ENCODE results near the gene KCNIP4. TPM values are rescaled to one million over a fixed set of nuclear protein-coding genes. Genes with fewer than 3 reads are reported as not detected.

The KCNIP4 gene
- total RNA-seq, 1 donor from 2014 or later: not detected

DNA sequence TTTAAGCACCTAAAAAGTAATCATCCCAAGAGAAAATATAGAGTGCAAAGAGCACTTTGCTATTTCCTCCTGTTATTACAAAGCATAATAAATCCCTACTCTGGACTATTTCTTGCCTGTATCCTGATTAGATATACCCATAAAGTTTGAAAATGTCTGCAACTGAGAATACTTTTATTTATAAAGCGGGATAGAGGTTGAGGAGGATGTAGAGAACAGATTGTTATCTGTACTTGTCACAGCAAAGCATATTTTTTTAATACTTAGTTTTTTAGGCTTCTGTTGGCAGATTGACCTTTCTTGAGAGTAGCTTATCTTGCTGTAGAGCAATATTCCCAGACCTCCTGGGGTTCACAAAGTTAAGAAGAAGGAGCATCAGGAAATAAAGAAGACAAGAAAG is 396.1 kb downstream of the KCNIP4 start:
- DNase-seq (ENCODE audit: missing footprints) (no peak), ATAC-seq (no peak)
- intact Hi-C loops (cut with DNase I): no loop called here

GRCh38 chr4:21544955-21545354 is 403.6 kb downstream of the KCNIP4 start:
- ATAC-seq (no peak), DNase-seq (ENCODE audit: missing footprints) (no peak)
- intact Hi-C loops (cut with DNase I): no loop called here

- intact Hi-C loops (cut with DNase I): no loop called here
- ATAC-seq: no peak
- no peak for DNase-seq (ENCODE audit: missing footprints)
These were observed 404.2 kb downstream of the KCNIP4 start for GRCh38 chr4:21544415-21544814.

DNA sequence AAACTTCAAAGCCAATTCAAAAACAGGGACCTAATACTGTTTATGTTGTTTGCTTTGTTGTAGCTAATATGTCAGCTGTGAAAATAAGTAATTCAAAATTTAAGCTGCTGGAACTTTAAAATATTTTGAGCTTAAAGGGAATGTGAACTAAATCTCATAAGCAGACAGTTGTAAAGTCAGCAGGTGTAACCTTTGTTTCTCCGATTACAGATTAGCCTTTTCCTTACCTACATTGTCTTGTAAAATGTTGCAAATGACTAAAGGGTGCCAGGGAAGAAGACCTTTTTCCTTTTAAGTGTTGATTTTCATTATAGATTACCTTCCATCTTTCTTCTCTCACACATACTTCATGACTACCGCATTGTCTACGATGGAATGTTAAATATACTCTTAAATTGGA is 405.1 kb downstream of the KCNIP4 start:
- intact Hi-C loops (cut with DNase I): no loop called here
- ATAC-seq: no peak
- no peak for DNase-seq (ENCODE audit: missing footprints)

- DNase-seq (ENCODE audit: missing footprints): no peak
- intact Hi-C loops (cut with DNase I): no loop called here
- no peak for ATAC-seq
These were observed 412.7 kb downstream of the KCNIP4 start for GRCh38 chr4:21535898-21536297.

DNA sequence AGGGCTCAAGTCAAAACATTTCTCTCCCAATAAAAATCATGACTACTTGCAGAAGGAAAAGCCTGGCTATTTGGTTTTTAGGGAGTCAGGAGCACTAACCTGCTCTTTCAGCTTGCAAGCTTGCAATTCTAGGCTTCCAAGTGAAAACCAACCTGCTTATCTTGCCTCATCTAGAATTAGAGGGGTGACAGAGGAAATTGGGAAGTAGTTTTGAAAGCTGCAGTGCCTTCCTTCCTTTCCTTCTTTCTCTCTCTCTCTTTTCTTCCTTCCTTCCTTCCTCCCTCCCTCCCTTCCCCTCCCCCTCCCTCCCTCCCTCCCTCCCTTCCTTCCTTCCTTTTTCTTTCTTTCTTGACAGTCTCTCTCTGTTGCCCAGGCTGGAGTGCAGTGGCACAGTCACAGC is 417.5 kb downstream of the KCNIP4 start:
- ATAC-seq: no peak
- intact Hi-C loops (cut with DNase I): no loop called here
- no peak for DNase-seq (ENCODE audit: missing footprints)

- ATAC-seq: no peak
- no peak for DNase-seq (ENCODE audit: missing footprints)
- intact Hi-C loops (cut with DNase I): no loop called here
These were observed 419.4 kb downstream of the KCNIP4 start for GRCh38 chr4:21529214-21529613.

GRCh38 chr4:21522296-21522695 is 426.3 kb downstream of the KCNIP4 start:
- ATAC-seq (no peak), DNase-seq (ENCODE audit: missing footprints) (no peak)
- intact Hi-C loops (cut with DNase I): no loop called here

GRCh38 chr4:21517126-21517859 is 431.3 kb downstream of the KCNIP4 start:
- DNase-seq (ENCODE audit: missing footprints) (no peak), ATAC-seq (no peak)
- intact Hi-C loops (cut with DNase I): no loop called here

GRCh38 chr4:21514022-21514694 is 434.4 kb downstream of the KCNIP4 start:
- DNase-seq (ENCODE audit: missing footprints) (no peak), ATAC-seq (no peak)
- intact Hi-C loops (cut with DNase I): no loop called here

- DNase-seq (ENCODE audit: missing footprints) (no peak), ATAC-seq (no peak)
- intact Hi-C loops (cut with DNase I): loop anchor here (2.0 kb wide), 1 partner anchor 252 kb away; no protein-coding TSS in a partner anchor
These were observed 436.2 kb downstream of the KCNIP4 start for GRCh38 chr4:21512353-21512752.

DNA sequence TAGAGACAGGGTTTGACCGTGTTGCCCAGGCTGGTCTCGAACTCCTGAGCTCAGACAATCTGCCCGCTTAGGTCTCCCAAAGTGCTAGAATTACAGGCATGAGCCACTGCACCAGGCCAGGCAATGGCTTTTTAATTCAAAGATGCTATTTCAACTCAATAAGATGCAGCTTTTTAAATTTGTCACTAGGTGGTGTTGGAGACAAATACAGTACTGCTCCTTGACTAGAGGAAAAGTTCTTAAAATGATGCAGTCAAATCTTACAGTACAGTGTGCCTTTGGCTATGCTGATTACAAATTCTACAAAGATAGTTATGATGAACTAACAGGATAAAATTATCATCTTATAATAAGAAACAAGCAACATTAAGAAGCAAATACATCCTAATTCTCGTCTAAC is 441.1 kb downstream of the KCNIP4 start:
- intact Hi-C loops (cut with DNase I): no loop called here
- no peak for ATAC-seq
- no peak for DNase-seq (ENCODE audit: missing footprints)

DNA sequence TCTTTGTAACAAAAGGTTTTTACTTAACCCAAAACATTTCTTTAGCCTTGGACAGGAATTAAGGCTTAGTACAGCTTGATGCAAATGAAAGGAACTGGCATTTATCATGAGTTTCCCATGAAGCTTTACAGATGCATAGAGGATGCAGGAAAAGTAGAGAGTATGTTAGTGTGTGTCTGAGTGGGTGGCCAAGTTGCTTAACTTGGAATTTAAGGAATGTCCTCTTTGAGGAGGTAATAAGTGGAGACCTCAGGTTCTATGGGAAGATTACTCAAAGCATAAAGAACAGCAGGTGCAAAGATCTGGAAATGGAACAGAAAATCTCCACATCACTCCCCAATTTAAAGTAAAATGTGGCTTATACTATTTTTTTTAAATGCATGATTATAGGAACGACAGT is 457.9 kb downstream of the KCNIP4 start:
- intact Hi-C loops (cut with DNase I): no loop called here
- DNase-seq (ENCODE audit: missing footprints) (no peak), ATAC-seq (no peak)

DNA sequence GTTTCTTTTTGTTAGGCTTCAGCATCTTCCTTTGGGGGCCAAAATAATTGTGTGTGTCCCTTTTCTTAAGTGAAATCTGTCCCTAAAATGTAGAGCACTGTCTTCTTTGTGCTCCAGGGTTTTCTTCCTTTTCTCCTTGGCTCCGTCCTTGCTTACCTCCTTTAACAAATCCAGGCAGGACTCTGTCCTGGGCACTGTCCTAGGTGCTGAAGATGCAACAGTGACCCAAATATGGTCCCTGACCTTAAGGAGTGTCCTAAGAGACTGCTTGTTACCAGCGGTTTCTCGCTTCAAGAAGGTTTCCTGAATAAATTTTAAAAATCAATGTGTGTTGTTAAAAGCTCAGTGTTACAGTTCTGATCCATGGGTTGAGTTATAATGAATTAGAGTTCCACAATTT is 471.8 kb downstream of the KCNIP4 start:
- no peak for ATAC-seq
- intact Hi-C loops (cut with DNase I): no loop called here

DNA sequence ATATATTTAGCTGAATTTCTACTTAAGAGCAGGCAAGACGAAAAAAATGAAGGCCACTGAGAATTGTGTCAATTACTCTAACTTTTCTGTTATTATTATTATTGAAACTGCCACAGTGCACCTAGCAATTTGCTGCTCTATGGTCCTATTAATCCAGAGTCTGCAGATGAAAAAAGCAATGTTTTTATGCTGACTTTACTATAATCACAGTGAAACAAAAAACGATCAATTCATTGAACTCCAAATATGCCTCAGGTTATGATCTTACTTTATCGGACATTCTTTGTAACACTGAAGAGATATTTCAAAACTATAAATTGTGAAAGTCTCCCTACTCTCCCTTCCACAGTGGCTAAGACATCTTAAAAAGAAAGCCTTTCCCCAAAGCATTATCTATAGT is 474.4 kb downstream of the KCNIP4 start:
- intact Hi-C loops (cut with DNase I): no loop called here
- ATAC-seq: no peak
- no peak for DNase-seq (ENCODE audit: missing footprints)

More for the DNA sequence above, 471.8 kb downstream of the KCNIP4 start:
- DNase-seq (ENCODE audit: missing footprints): no peak

- DNase-seq (ENCODE audit: missing footprints): no peak
- intact Hi-C loops (cut with DNase I): no loop called here
- ATAC-seq: no peak
These were observed 478.0 kb downstream of the KCNIP4 start for GRCh38 chr4:21470535-21470934.

GRCh38 chr4:21469438-21470300 is 478.9 kb downstream of the KCNIP4 start:
- DNase-seq (ENCODE audit: missing footprints) (no peak), ATAC-seq (no peak)
- intact Hi-C loops (cut with DNase I): no loop called here

DNA sequence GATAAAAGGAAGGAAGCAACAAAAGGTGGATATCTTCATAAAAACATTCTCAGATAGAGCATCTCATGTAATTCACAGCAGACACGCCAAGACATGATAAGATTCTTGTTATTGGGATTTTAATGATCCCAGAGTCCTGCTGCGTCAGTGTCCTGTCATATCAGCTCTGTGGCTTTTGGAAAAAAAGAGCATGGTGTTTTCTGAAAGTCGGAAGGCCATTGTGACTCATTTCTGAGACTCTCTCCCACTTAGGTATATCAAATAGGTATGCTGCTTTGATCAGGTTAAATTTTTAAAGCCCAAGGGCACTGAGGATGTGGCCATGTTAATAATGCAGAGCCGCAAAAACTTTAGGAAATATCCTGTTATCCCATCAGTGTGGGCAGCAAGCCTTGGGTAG is 481.0 kb downstream of the KCNIP4 start:
- ATAC-seq (no peak), DNase-seq (ENCODE audit: missing footprints) (no peak)
- intact Hi-C loops (cut with DNase I): no loop called here

GRCh38 chr4:21457086-21457840 is 491.3 kb downstream of the KCNIP4 start:
- no peak for ATAC-seq
- intact Hi-C loops (cut with DNase I): no loop called here

More at GRCh38 chr4:21457086-21457840, 491.3 kb downstream of the KCNIP4 start:
- no peak for DNase-seq (ENCODE audit: missing footprints)

Measured in Right ventricle myocardium inferior (tissue), 1 donor.